HepG2 (cell line): ENCODE measurements around the gene GUCY1B1. TPM values are rescaled to one million over a fixed set of nuclear protein-coding genes. Genes with fewer than 3 reads are reported as not detected.

ENCODE experiments used
- ATAC-seq: fragments of 200-7000 bp; cut with Tn5 transposase; 3 replicates; pipeline ENCODE4 v1.9.1; 2020; ENCODE audit warnings: mild to moderate bottlenecking, moderate library complexity
- BruUV-seq: library from RNA; stranded (reverse); fragments of 400-500 nt; replicated peaks from 2 replicates; lab custom pipeline; 2021; lab: Mats Ljungman, UMichigan
- CTCF ChIA-PET: fragments of 300-600 bp; formaldehyde crosslinking; extraction: SDS; loops from one replicate; lab custom pipeline; 2021; ENCODE audit warnings: low total read pairs, inconsistent platforms, low intra/inter-chr PET ratio; lab: Yijun Ruan, JAX
- POLR2A ChIA-PET: fragments of 350-600 bp; sonication (Branson Sonifier 250); formaldehyde crosslinking; loops from one replicate; lab custom pipeline; 2020; ENCODE audit warnings: antibody characterized with exemption, inconsistent platforms; lab: Yijun Ruan, JAX
- DNase-seq: peaks from one replicate; pipeline ENCODE4 v3.0.0-alpha.2; 2015; ENCODE audit warnings: low spot score
- FAIRE-seq: peaks from 3 replicates; lab custom pipeline; 2011; peaks lifted over from hg19 to GRCh38; lab: Jason Lieb, UNC
- H2AFZ ChIP-seq: one replicate; pipeline ENCODE4 v1.6.1; 2011; ENCODE audit warnings: low read length, inconsistent platforms
- H3K27ac ChIP-seq: fragments of 300-600 bp; 3 replicates; pipeline ENCODE4 v1.8.0; 2011; ENCODE audit warnings: mixed run types, mild to moderate bottlenecking, mixed read lengths, low read length, inconsistent platforms; ENCODE audit not compliant: insufficient read depth; ENCODE audit errors: extremely low read length
- H3K27me3 ChIP-seq, 2 experiments: fragments of 200-600 bp in 1 of 2; 2 replicates in 1 of 2; 3 replicates in 1 of 2; pipeline versions ENCODE4 v1.6.0 to v1.8.0; 2011; ENCODE audit warnings: low read length in 2 of 2, mild to moderate bottlenecking in 2 of 2, moderate library complexity in 2 of 2, inconsistent platforms in 1 of 2; ENCODE audit not compliant: insufficient read depth in 2 of 2, control insufficient read depth in 1 of 2
- H3K36me3 ChIP-seq, 2 experiments: fragments of 200-600 bp in 1 of 2; replicated peaks in 1 of 2; 2 replicates in 1 of 2; 3 replicates in 1 of 2; pipeline versions ENCODE4 v1.5.1 to v1.8.0; 2011; ENCODE audit warnings: low read length in 2 of 2, inconsistent platforms in 1 of 2; ENCODE audit not compliant: insufficient read depth in 2 of 2, control insufficient read depth in 1 of 2
- H3K4me1 ChIP-seq: 2 replicates; pipeline ENCODE4 v1.5.1; 2012; ENCODE audit warnings: low read length, inconsistent platforms; ENCODE audit not compliant: insufficient read depth
- H3K4me2 ChIP-seq: 2 replicates; pipeline ENCODE4 v1.6.0; 2011; ENCODE audit warnings: low read depth, low read length, inconsistent platforms
- H3K4me3 ChIP-seq, 3 experiments: fragments of 200-600 bp in 1 of 3; sonication (generic), shearing (Covaris generic) in 1 of 3; replicated peaks in 1 of 3; 2 replicates each; pipeline ENCODE4 v1.5.1; 2011 to 2016; ENCODE audit warnings: low read length in 3 of 3, inconsistent platforms in 2 of 3, low read depth in 2 of 3, mild to moderate bottlenecking in 2 of 3, control low read depth in 1 of 3, mixed read lengths in 1 of 3; ENCODE audit not compliant: insufficient read depth in 1 of 3
- H3K79me2 ChIP-seq: one replicate; pipeline ENCODE4 v1.6.1; 2011; ENCODE audit warnings: low read length, inconsistent platforms; ENCODE audit not compliant: insufficient read depth
- H3K9ac ChIP-seq: 2 replicates; pipeline ENCODE4 v1.6.0; 2011; ENCODE audit warnings: mild to moderate bottlenecking, low read depth, low read length, inconsistent platforms; ENCODE audit not compliant: insufficient read depth
- H3K9me3 ChIP-seq: 2 replicates; pipeline ENCODE4 v1.5.1; 2012; ENCODE audit warnings: mild to moderate bottlenecking, low read length
- H4K20me1 ChIP-seq: 2 replicates; pipeline ENCODE4 v1.6.0; 2011; ENCODE audit warnings: inconsistent platforms, mild to moderate bottlenecking, low read length, moderate library complexity; ENCODE audit not compliant: insufficient read depth
- HNRNPK ChIP-seq: fragments of 200-400 bp; formaldehyde crosslinking; IDR thresholded peaks from 2 replicates; pipeline ENCODE4 v1.6.1; 2018; ENCODE audit warnings: low read length, low read depth, moderate library complexity, mild to moderate bottlenecking; ENCODE audit not compliant: poor library complexity, severe bottlenecking
- KDM4B ChIP-seq: sonication (generic); formaldehyde crosslinking; IDR thresholded peaks from 2 replicates; pipeline ENCODE4 v1.4.0; 2020; ENCODE audit warnings: missing genetic modification reagents
- KLF16 ChIP-seq, 2 experiments: sonication (generic) in 1 of 2; formaldehyde crosslinking in 1 of 2; IDR thresholded peaks; 2 replicates each; pipeline versions ENCODE4 v1.6.1 to v1.8.0; 2016 to 2023; ENCODE audit warnings: missing genetic modification reagents in 2 of 2, missing compliant biosample characterization in 1 of 2
- NONO ChIP-seq, 2 experiments: fragments of 450-650 bp in 1 of 2; sonication (generic) in 1 of 2; formaldehyde crosslinking in 1 of 2; IDR thresholded peaks in 1 of 2; conservative IDR thresholded peaks in 1 of 2; 2 replicates each; pipeline versions ENCODE4 v1.6.1 to v1.8.0; 2017 to 2022; ENCODE audit warnings: mild to moderate bottlenecking in 1 of 2, missing genetic modification reagents in 1 of 2, moderate library complexity in 1 of 2
- RFX5 ChIP-seq: IDR thresholded peaks from 2 replicates; pipeline ENCODE4 v1.6.1; 2011; ENCODE audit warnings: low read depth, low read length, improper control_type of control experiment
- SAFB2 ChIP-seq: sonication (generic); formaldehyde crosslinking; IDR thresholded peaks from 2 replicates; pipeline ENCODE4 v1.5.1; 2020; ENCODE audit warnings: missing genetic modification reagents, low read depth, mild to moderate bottlenecking, borderline replicate concordance
- ZFYVE20 ChIP-seq: sonication (generic); formaldehyde crosslinking; IDR thresholded peaks from 2 replicates; pipeline ENCODE4 v1.8.0; 2023; ENCODE audit warnings: low read depth, mild to moderate bottlenecking, moderate library complexity, missing genetic modification reagents, borderline replicate concordance
- ZNF136 ChIP-seq: sonication (generic); formaldehyde crosslinking; IDR thresholded peaks from 2 replicates; pipeline ENCODE4 v1.8.1; 2022; ENCODE audit warnings: low read depth, mild to moderate bottlenecking, moderate library complexity, missing genetic modification reagents
- WGBS: methylation state at CpG from one replicate; pipeline ENCODE4 v1.1.6; 2017; ENCODE audit warnings: low lambda C conversion rate; 5-methylcytosine and 5-hydroxymethylcytosine counted together
- in situ Hi-C: cut with HindIII; loops from 2 replicates; pipeline ENCODE4 v1.10.0; 2017; ENCODE audit warnings: low pct_unique_long_range_greater_than_20kb; ENCODE audit not compliant: extremely low pct_ligation_motif_present
- intact Hi-C: fragments of 100-400 bp; cut with micrococcal nuclease; formaldehyde crosslinking; loops from one replicate; pipeline ENCODE4 v1.10.0; 2022; ENCODE audit not compliant: unreplicated experiment
- polyA plus RNA-seq, 8 experiments: library from polyadenylated mRNA; depleted of rRNA in 3 of 8; stranded (reverse) in 7 of 8; unstranded in 1 of 8; fragments of >200 nt; fragmentation: Illumina TruSeq in 4 of 8; extraction: Trizol in 4 of 8; gene quantifications; 2 replicates each; pipeline versions ENCODE4 v1.2.1 to v1.2.3, GENCODE V29; 2011 to 2016; ENCODE audit warnings: low read depth in 4 of 8, missing spikeins in 1 of 8, mixed read lengths in 1 of 8; ENCODE audit not compliant: insufficient read depth in 1 of 8
- total RNA-seq, 5 experiments: library from RNA; depleted of rRNA; stranded (reverse); fragments of >200 nt; fragmentation: Illumina TruSeq; extraction: Trizol; gene quantifications; 2 replicates each; pipeline ENCODE4 v1.2.3, GENCODE V29; 2016; ENCODE audit warnings: low read depth in 1 of 5
- TF ChIP-seq, protein P1 (sequence below): fragments of 450-650 bp; IDR thresholded peaks from 2 replicates; pipeline ENCODE4 v1.6.1; 2017

Gene GUCY1B1
- total and polyA plus RNA-seq, 2 of the 13 experiments (the other 11 are each of a cell fraction or from before 2014, with no cell fraction given): not detected

DNA sequence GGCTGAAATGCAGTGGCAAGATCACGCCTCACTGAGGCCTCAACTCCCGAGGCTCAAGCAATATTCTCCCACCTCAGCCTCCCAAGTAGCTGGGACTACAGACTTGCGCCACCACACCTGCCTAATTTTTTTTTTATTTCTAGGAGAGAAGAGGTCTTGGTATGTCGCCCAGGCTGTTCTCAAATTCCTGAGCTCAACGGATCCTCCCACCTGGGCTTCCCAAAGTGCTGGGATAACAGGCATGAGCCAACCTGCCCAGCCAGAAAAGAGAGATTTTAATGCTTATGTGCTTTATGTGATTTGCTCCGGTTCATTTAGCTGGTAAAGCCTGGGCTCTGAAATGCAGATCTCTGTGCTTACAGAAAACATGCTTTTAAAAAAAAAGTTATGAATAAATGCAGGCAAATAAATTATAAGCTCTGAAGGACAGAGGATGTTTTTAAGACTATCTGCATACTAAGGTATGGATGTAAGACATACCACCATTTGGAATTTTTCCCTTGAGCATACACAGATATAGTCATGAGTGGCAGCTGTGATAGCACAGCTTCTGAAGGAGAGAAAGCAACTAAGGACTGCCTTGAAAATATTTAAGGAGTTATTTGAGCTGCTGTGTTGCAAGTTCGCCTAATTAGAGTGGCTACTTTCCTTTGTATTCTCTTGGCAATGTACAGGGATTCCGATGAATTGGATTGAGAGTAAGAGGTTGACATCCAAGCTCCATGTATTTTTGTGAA lies 13.8 kb downstream of the GUCY1B1 start:
- Histone ChIP-seq H3K4me2 (no peak overlapping the region), H2AFZ (no peak overlapping the region), H3K27me3 (no peaks in the 10 kb centered on the region), H3K27ac (no peak overlapping the region), H3K36me3 (no peaks in the 10 kb centered on the region), H4K20me1 (no peaks in the 10 kb centered on the region), H3K9ac (no peak overlapping the region), H3K9me3 (no peaks in the 10 kb centered on the region), H3K4me1 (no peaks in the 10 kb centered on the region), H3K79me2 (no peaks in the 10 kb centered on the region), H3K4me3 (no peak overlapping the region)
- intact Hi-C loops: no loop called here
- WGBS: 17% methylated on average over 8 of the region's 8 CpGs
- in situ Hi-C loops: no loop called here
- ChIA-PET CTCF (no interaction called here), POLR2A (no interaction called here)
- FAIRE-seq (no peak), DNase-seq (no peak), ATAC-seq (no peak)
- no peak for TF ChIP-seq SAFB2 (CRISPR knock-in tag)
- no peak for TF ChIP-seq ZFYVE20 (CRISPR knock-in tag)
- TF ChIP-seq, protein P1, sequence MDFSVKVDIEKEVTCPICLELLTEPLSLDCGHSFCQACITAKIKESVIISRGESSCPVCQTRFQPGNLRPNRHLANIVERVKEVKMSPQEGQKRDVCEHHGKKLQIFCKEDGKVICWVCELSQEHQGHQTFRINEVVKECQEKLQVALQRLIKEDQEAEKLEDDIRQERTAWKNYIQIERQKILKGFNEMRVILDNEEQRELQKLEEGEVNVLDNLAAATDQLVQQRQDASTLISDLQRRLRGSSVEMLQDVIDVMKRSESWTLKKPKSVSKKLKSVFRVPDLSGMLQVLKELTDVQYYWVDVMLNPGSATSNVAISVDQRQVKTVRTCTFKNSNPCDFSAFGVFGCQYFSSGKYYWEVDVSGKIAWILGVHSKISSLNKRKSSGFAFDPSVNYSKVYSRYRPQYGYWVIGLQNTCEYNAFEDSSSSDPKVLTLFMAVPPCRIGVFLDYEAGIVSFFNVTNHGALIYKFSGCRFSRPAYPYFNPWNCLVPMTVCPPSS: no peak
- no peak for TF ChIP-seq NONO (IDR thresholded peaks at IDR 0.05)
- no peak for TF ChIP-seq NONO (CRISPR knock-in tag; conservative IDR thresholded peaks at IDR 0.05)
- no peak for TF ChIP-seq HNRNPK
- no peak for TF ChIP-seq RFX5
- no peak for TF ChIP-seq KDM4B (CRISPR knock-in tag)
- TF ChIP-seq ZNF136 (CRISPR knock-in tag): no peak
- TF ChIP-seq KLF16 (CRISPR knock-in tag; IDR thresholded peaks at IDR 0.05): no peak
- no TSS peak for BruUV-seq
